ENCODE measurements around the gene APBA1. TPM values are rescaled to one million over a fixed set of nuclear protein-coding genes. Genes with fewer than 3 reads are reported as not detected.

APBA1 gene
- total RNA-seq, 1 donor from 2014 or later: 8.4 TPM

DNA sequence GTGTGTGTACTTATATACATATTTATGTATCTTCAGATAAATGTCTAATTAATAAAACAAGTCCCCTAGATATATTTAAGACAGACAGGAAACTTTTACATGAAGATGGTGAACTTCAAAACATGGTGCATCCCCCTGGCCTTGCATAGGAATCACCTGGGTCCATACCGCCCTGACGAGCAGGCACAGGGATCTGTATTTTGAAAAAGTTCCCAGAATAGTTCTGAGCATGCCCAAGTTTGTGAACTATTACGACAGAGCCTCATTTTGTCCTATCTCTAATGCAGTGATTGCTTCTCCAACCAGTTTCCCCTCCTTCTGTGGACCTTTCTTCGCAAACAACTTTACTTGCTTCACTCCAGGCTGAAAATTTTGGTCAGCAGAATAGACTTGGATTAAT lies 98.1 kb downstream of the APBA1 start:
- DNase-seq (ENCODE audit: low spot score): no peak
- H3K9me3 Mint-ChIP-seq (ENCODE audit: unreplicated experiment): no peaks in the 10 kb centered on the region
- TF ChIP-seq, protein P1, sequence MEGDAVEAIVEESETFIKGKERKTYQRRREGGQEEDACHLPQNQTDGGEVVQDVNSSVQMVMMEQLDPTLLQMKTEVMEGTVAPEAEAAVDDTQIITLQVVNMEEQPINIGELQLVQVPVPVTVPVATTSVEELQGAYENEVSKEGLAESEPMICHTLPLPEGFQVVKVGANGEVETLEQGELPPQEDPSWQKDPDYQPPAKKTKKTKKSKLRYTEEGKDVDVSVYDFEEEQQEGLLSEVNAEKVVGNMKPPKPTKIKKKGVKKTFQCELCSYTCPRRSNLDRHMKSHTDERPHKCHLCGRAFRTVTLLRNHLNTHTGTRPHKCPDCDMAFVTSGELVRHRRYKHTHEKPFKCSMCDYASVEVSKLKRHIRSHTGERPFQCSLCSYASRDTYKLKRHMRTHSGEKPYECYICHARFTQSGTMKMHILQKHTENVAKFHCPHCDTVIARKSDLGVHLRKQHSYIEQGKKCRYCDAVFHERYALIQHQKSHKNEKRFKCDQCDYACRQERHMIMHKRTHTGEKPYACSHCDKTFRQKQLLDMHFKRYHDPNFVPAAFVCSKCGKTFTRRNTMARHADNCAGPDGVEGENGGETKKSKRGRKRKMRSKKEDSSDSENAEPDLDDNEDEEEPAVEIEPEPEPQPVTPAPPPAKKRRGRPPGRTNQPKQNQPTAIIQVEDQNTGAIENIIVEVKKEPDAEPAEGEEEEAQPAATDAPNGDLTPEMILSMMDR (IDR thresholded peaks at IDR 0.05; ENCODE audit: unreplicated experiment): no peak
- H3K27ac Mint-ChIP-seq (ENCODE audit: unreplicated experiment): no peak overlapping the region
- no peaks in the 10 kb centered on the region for H3K36me3 Mint-ChIP-seq (ENCODE audit: low read depth, unreplicated experiment)
- H3K4me3 Mint-ChIP-seq (ENCODE audit: unreplicated experiment): no peak overlapping the region
- no peaks in the 10 kb centered on the region for H3K27me3 Mint-ChIP-seq (ENCODE audit: unreplicated experiment)
- H3K4me1 Mint-ChIP-seq (ENCODE audit: unreplicated experiment): no peaks in the 10 kb centered on the region

DNA sequence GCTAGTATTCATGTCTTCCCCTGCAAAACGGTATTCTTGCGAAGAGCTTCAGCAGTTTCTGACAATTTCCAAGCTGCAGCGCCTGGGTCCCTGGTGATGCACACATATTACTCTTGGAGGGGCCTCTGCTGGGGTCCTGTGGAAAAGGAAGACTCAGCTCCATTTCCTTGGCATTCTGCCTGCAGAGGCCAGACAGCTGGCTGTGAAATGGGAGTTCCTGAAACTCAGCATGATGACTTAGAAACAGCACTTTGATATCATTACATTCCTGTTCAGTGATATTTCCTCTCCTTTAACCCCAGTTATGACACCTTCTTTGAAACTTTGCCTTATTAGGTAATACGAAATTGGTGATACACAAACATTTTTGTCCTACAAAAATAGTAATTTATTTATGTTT lies 98.5 kb downstream of the APBA1 start:
- H3K27ac Mint-ChIP-seq (ENCODE audit: unreplicated experiment): no peak overlapping the region
- DNase-seq (ENCODE audit: low spot score): no peak
- H3K4me1 Mint-ChIP-seq (ENCODE audit: unreplicated experiment): no peaks in the 10 kb centered on the region
- TF ChIP-seq, protein P1 (IDR thresholded peaks at IDR 0.05; ENCODE audit: unreplicated experiment): no peak
- no peaks in the 10 kb centered on the region for H3K27me3 Mint-ChIP-seq (ENCODE audit: unreplicated experiment)
- H3K36me3 Mint-ChIP-seq (ENCODE audit: low read depth, unreplicated experiment): no peaks in the 10 kb centered on the region
- no peaks in the 10 kb centered on the region for H3K9me3 Mint-ChIP-seq (ENCODE audit: unreplicated experiment)
- H3K4me3 Mint-ChIP-seq (ENCODE audit: unreplicated experiment): no peak overlapping the region

DNA sequence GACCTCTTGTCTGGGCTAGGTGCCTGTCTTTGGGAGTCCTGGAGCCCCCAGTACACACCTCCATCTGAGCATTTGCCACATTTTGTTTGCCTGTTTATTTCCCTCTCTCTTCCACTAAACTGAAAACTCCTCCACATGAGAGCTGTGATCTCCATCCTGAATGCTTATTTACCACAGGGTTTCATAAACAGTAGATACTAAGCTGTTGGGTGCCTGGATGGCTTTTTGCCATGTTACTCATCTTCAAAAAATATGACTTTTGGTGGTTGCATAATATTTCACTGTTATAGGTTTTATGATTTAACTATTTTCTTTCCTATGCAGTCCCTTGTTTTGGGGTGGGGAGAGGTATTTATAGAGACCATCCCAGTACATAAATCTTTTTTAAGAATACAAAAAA lies 99.6 kb downstream of the APBA1 start:
- Mint-ChIP-seq H3K4me1 (ENCODE audit: unreplicated experiment) (no peaks in the 10 kb centered on the region), H3K4me3 (ENCODE audit: unreplicated experiment) (no peak overlapping the region), H3K27ac (ENCODE audit: unreplicated experiment) (peak overlapping the region; percentile 36), H3K36me3 (ENCODE audit: low read depth, unreplicated experiment) (no peaks in the 10 kb centered on the region), H3K27me3 (ENCODE audit: unreplicated experiment) (no peaks in the 10 kb centered on the region), H3K9me3 (ENCODE audit: unreplicated experiment) (no peaks in the 10 kb centered on the region)
- DNase-seq (ENCODE audit: low spot score): no peak
- TF ChIP-seq, protein P1 (IDR thresholded peaks at IDR 0.05; ENCODE audit: unreplicated experiment): no peak

DNA sequence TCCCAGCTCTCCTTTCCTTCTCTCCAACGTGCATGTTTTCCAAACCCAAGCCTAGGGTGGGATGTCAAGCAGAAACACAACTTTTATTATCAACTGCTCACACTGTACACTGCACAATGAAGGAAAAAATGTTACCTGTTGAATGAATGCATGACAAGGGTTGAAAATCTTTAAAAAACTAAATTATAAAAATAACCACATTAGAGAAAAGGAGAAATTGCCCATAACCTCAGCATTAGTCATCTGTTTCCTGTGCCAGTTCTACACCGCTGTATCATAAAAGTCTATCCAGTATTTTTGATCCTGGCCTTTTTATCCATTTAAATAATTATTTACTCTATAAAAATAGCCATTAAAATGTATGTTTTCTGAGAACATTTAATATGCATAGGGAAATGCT lies 101.1 kb downstream of the APBA1 start:
- H3K4me1 Mint-ChIP-seq (ENCODE audit: unreplicated experiment): no peaks in the 10 kb centered on the region
- no peak overlapping the region for H3K4me3 Mint-ChIP-seq (ENCODE audit: unreplicated experiment)
- no peaks in the 10 kb centered on the region for H3K36me3 Mint-ChIP-seq (ENCODE audit: low read depth, unreplicated experiment)
- H3K27ac Mint-ChIP-seq (ENCODE audit: unreplicated experiment): no peak overlapping the region
- DNase-seq (ENCODE audit: low spot score): no peak
- TF ChIP-seq, protein P1 (IDR thresholded peaks at IDR 0.05; ENCODE audit: unreplicated experiment): no peak
- no peaks in the 10 kb centered on the region for H3K9me3 Mint-ChIP-seq (ENCODE audit: unreplicated experiment)
- H3K27me3 Mint-ChIP-seq (ENCODE audit: unreplicated experiment): no peaks in the 10 kb centered on the region

DNA sequence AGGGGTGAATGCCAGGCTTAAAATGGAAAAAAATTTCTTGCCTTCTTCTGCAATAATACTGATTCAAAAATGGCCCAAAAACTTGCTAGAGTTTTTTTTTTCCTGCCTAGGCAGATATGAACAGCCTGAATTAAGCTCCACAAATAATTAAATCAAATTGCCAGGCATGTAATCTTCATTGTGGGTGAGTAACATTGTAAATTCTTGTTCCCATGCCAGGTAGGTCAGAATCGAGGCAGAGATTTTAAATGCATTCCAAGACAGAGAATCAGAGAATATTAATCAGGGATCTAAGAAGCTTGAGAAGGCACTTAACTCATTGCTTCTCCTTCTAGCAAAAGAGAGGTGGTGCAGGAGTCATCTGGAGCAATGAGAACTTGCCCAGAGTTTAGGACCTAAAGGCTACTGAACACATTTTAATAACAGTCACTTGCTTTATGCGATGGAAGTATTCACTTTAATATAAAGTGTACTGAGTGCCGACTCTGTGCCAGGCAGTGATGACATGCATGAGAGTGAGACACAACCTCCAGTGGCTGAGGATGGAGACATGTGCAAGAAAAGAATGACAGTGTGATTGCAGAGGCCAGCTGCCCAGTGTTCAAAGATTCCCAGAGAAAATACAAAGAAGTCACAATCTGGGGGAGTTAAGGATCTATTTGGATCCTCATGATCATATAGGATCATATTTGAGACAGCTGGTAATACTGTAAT lies 102.3 kb downstream of the APBA1 start:
- TF ChIP-seq, protein P1 (IDR thresholded peaks at IDR 0.05; ENCODE audit: unreplicated experiment): no peak
- no peak overlapping the region for H3K4me3 Mint-ChIP-seq (ENCODE audit: unreplicated experiment)
- H3K27me3 Mint-ChIP-seq (ENCODE audit: unreplicated experiment): no peaks in the 10 kb centered on the region
- DNase-seq (ENCODE audit: low spot score): no peak
- H3K27ac Mint-ChIP-seq (ENCODE audit: unreplicated experiment): no peak overlapping the region
- no peaks in the 10 kb centered on the region for H3K4me1 Mint-ChIP-seq (ENCODE audit: unreplicated experiment)
- H3K36me3 Mint-ChIP-seq (ENCODE audit: low read depth, unreplicated experiment): no peaks in the 10 kb centered on the region
- H3K9me3 Mint-ChIP-seq (ENCODE audit: unreplicated experiment): no peaks in the 10 kb centered on the region

Data from endothelial cell (in vitro differentiated cells).